ENCODE results near the gene SGIP1. TPM values are rescaled to one million over a fixed set of nuclear protein-coding genes. Genes with fewer than 3 reads are reported as not detected.

SGIP1 gene
- polyA plus RNA-seq, 1 of the 3 experiments (the other 2 are of a cell fraction) = 15.5 TPM

DNA sequence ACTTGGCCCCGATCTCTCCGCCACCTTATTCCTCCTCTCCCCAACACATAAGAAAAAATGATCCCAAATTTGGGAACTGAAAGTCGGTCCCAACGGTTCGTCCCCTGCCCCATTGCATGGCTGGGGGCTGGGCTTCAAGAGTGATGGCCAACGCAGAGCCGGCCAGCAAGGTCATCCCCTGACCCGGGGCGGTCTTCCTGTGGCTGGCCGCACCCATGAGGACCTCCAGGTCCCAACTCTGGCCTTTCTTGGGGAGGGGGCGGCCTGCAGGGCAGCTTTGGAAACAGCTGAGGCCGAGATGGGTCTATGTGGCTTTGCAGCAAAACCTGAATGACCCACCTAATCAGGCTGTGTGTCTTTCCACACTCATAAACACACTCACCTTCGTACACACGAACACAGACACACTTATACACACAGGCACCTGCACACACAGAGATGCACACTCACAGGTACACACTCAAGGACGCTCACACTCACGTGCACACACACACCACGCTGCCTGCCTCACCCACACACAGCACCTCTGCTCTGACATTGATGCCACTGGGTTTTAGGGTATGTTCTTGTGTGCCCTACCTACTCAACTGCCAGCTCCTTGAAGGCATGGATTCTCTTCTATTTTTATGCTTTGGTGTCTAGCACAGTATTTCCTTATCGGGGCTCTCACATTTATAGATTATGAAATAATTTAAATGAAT, 218.9 kb downstream of the SGIP1 start:
- POLR2A ChIA-PET = no interaction called here

More for the DNA sequence above, 218.9 kb downstream of the SGIP1 start:
- WGBS (ENCODE audit: low lambda C conversion rate) = 92% methylated on average over 12 of the region's 18 CpGs
- Histone ChIP-seq H3K27ac (ENCODE audit: low read depth in 2 of 2, low read length in 1 of 2) (no peak overlapping the region), H3F3A (replicated peaks; ENCODE audit: insufficient read depth) (no peaks in the 10 kb centered on the region), H3K9me2 (no peaks in the 10 kb centered on the region), H3K4me1 (ENCODE audit: control insufficient read depth in 1 of 2, insufficient read depth in 2 of 2, low read depth in 1 of 2, low read length in 1 of 2) (peaks cover 0 to 3% of the 10 kb centered on the region in 2 experiments; a peak in 2 of 4 replicates), H3K9me3 (no peaks in the 10 kb centered on the region), H3K4me2 (no peak overlapping the region), H3K9ac (no peak overlapping the region), H4K20me1 (ENCODE audit: insufficient read depth) (no peaks in the 10 kb centered on the region), H3K79me2 (ENCODE audit: insufficient read depth) (no peaks in the 10 kb centered on the region), H2AFZ (ENCODE audit: low read depth) (no peak overlapping the region), H3K36me3 (replicated peaks in 1 of 2; ENCODE audit: control insufficient read depth in 1 of 2, insufficient read depth in 2 of 2, low read length in 1 of 2) (no peaks in the 10 kb centered on the region), H3K4me3 (ENCODE audit: low read depth in 2 of 2, low read length in 1 of 2) (no peak overlapping the region), H3K27me3 (ENCODE audit: insufficient read depth) (no peaks in the 10 kb centered on the region)
- no peak for TF ChIP-seq NFIC (IDR thresholded peaks at IDR 0.05; ENCODE audit: borderline replicate concordance)
- TF ChIP-seq FOSL2 (IDR thresholded peaks at IDR 0.05; ENCODE audit: borderline replicate concordance, low read depth) = no peak
- TF ChIP-seq, protein P1, sequence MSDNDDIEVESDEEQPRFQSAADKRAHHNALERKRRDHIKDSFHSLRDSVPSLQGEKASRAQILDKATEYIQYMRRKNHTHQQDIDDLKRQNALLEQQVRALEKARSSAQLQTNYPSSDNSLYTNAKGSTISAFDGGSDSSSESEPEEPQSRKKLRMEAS (IDR thresholded peaks at IDR 0.05; ENCODE audit: low read depth) = no peak
- TF ChIP-seq MEF2A (IDR thresholded peaks at IDR 0.05; ENCODE audit: borderline replicate concordance, low read depth) = no peak
- TF ChIP-seq, protein P2, sequence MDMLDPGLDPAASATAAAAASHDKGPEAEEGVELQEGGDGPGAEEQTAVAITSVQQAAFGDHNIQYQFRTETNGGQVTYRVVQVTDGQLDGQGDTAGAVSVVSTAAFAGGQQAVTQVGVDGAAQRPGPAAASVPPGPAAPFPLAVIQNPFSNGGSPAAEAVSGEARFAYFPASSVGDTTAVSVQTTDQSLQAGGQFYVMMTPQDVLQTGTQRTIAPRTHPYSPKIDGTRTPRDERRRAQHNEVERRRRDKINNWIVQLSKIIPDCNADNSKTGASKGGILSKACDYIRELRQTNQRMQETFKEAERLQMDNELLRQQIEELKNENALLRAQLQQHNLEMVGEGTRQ (IDR thresholded peaks at IDR 0.05; ENCODE audit: borderline replicate concordance, low read depth, low read length) = no peak
- no peak for TF ChIP-seq TEAD4 (IDR thresholded peaks at IDR 0.05; ENCODE audit: borderline replicate concordance, insufficient read depth)
- no peak for TF ChIP-seq ELF1 (IDR thresholded peaks at IDR 0.05)
- no peak for TF ChIP-seq FOXJ3 (CRISPR knock-in tag; IDR thresholded peaks at IDR 0.05)
- TF ChIP-seq NRF1 (IDR thresholded peaks at IDR 0.05; ENCODE audit: low read depth, low read length) = no peak
- TF ChIP-seq, protein P3, sequence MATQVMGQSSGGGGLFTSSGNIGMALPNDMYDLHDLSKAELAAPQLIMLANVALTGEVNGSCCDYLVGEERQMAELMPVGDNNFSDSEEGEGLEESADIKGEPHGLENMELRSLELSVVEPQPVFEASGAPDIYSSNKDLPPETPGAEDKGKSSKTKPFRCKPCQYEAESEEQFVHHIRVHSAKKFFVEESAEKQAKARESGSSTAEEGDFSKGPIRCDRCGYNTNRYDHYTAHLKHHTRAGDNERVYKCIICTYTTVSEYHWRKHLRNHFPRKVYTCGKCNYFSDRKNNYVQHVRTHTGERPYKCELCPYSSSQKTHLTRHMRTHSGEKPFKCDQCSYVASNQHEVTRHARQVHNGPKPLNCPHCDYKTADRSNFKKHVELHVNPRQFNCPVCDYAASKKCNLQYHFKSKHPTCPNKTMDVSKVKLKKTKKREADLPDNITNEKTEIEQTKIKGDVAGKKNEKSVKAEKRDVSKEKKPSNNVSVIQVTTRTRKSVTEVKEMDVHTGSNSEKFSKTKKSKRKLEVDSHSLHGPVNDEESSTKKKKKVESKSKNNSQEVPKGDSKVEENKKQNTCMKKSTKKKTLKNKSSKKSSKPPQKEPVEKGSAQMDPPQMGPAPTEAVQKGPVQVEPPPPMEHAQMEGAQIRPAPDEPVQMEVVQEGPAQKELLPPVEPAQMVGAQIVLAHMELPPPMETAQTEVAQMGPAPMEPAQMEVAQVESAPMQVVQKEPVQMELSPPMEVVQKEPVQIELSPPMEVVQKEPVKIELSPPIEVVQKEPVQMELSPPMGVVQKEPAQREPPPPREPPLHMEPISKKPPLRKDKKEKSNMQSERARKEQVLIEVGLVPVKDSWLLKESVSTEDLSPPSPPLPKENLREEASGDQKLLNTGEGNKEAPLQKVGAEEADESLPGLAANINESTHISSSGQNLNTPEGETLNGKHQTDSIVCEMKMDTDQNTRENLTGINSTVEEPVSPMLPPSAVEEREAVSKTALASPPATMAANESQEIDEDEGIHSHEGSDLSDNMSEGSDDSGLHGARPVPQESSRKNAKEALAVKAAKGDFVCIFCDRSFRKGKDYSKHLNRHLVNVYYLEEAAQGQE (IDR thresholded peaks at IDR 0.05; ENCODE audit: low read depth, low read length) = no peak
- no peak for TF ChIP-seq FOXM1 (IDR thresholded peaks at IDR 0.05; ENCODE audit: low read depth)
- TF ChIP-seq TCF12 (IDR thresholded peaks at IDR 0.05) = no peak
- no peak for TF ChIP-seq CHD2 (IDR thresholded peaks at IDR 0.05; ENCODE audit: low read length, partially characterized antibody)
- no peak for DNase-seq
- CTCF ChIA-PET = interaction anchor here (1.0 to 1.7 kb wide), 4 partner anchors 12 to 397 kb away, joined by 3 to 7 read pairs (median 4); no protein-coding TSS in a partner anchor

Measured in SK-N-SH (cell line).